ENCODE measurements around the gene DAAM1.

DAAM1 gene

GRCh38 chr14:59221568-59221967 lies 33.1 kb downstream of the DAAM1 start:
- no peaks in the 10 kb centered on the region for H3K9me3 ChIP-seq (ENCODE audit: control insufficient read depth, insufficient read depth, low read length)
- no peak overlapping the region; the same call in 1 of the 2 replicates for H3K4me3 ChIP-seq (ENCODE audit: low read depth, low read length)
- H3K9ac ChIP-seq (ENCODE audit: low read depth, low read length): no peak overlapping the region
- H3K27me3 ChIP-seq (ENCODE audit: control insufficient read depth, insufficient read depth, low read length): no peaks in the 10 kb centered on the region
- H3K27ac ChIP-seq (ENCODE audit: low read depth, low read length): no peak overlapping the region
- peaks cover 8% of the 10 kb centered on the region for H3K4me1 ChIP-seq (ENCODE audit: control insufficient read depth, insufficient read depth, low read length)
- H3K36me3 ChIP-seq (ENCODE audit: control insufficient read depth, insufficient read depth, low read length): no peaks in the 10 kb centered on the region

DNA sequence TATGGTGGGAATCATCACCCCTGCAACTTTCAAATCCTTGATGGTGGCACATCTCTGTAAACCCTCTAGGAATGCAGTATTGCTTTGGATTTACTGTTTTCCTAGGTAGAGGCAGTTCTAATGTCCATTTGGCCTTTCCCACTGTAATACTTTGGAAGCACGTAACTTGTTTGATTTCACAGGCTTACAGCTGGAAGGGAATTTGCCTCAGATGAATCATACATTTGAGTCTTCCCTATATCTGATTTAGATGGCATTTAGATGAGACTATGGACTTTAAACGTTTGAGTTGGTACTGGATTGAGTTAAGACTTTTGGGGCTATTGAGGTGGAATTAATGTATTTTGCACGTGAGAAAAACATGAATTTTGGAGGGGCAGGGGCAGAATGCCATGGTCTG lies 35.9 kb downstream of the DAAM1 start:
- Histone ChIP-seq H3K9me3 (ENCODE audit: control insufficient read depth, insufficient read depth, low read length) (no peaks in the 10 kb centered on the region), H3K4me3 (ENCODE audit: low read depth, low read length) (no peak overlapping the region), H3K36me3 (ENCODE audit: control insufficient read depth, insufficient read depth, low read length) (no peaks in the 10 kb centered on the region), H3K27me3 (ENCODE audit: control insufficient read depth, insufficient read depth, low read length) (no peaks in the 10 kb centered on the region), H3K27ac (ENCODE audit: low read depth, low read length) (no peak overlapping the region), H3K9ac (ENCODE audit: low read depth, low read length) (no peak overlapping the region), H3K4me1 (ENCODE audit: control insufficient read depth, insufficient read depth, low read length) (peaks cover 8% of the 10 kb centered on the region)

DNA sequence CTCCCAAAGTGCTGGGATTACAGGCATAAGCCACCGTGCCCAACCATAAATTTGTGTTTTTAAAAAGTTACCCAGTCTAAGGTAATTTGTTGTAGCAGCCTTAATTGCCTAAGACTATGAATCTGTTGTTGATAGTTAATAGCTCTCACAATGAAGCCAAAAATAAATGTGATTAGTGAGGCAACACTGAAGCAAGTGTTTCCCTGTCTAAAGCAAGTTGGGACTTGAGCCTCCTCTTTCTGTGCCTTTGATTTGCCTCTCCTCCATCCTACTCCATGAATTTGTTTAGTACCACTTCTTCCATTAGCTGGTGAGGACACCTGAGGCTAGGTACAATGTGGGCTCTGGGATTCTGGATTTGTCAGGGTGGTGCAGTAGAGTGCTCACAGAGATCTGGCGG lies 36.8 kb downstream of the DAAM1 start:
- Histone ChIP-seq H3K4me3 (ENCODE audit: low read depth, low read length) (no peak overlapping the region), H3K36me3 (ENCODE audit: control insufficient read depth, insufficient read depth, low read length) (no peaks in the 10 kb centered on the region), H3K9me3 (ENCODE audit: control insufficient read depth, insufficient read depth, low read length) (no peaks in the 10 kb centered on the region), H3K9ac (ENCODE audit: low read depth, low read length) (no peak overlapping the region), H3K27ac (ENCODE audit: low read depth, low read length) (no peak overlapping the region), H3K4me1 (ENCODE audit: control insufficient read depth, insufficient read depth, low read length) (peaks cover 8% of the 10 kb centered on the region), H3K27me3 (ENCODE audit: control insufficient read depth, insufficient read depth, low read length) (no peaks in the 10 kb centered on the region)

DNA sequence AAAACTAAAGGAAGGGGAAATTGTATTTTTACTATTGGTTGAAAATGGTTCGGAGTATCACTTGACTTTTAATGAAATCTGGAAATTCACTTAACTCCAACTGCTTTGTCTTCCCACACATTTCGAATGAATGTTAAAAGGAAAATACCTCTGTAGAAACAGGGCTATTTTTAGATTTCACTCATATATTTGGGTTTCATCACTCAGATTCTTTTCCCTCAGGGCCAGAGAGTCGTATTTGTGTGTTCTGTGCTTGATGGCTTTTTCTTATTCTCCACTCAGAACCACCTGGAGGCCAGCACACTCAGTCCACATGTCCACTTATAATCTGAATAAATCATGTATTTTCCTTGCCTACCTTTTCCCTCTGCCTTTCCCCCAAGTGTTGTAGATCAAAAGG lies 40.0 kb downstream of the DAAM1 start:
- Histone ChIP-seq H3K27me3 (ENCODE audit: control insufficient read depth, insufficient read depth, low read length) (no peaks in the 10 kb centered on the region), H3K9ac (ENCODE audit: low read depth, low read length) (no peak overlapping the region), H3K9me3 (ENCODE audit: control insufficient read depth, insufficient read depth, low read length) (no peaks in the 10 kb centered on the region), H3K27ac (ENCODE audit: low read depth, low read length) (no peak overlapping the region), H3K36me3 (ENCODE audit: control insufficient read depth, insufficient read depth, low read length) (no peaks in the 10 kb centered on the region), H3K4me1 (ENCODE audit: control insufficient read depth, insufficient read depth, low read length) (no peaks in the 10 kb centered on the region), H3K4me3 (ENCODE audit: low read depth, low read length) (no peak overlapping the region)

- H3K4me1 ChIP-seq (ENCODE audit: control insufficient read depth, insufficient read depth, low read length): no peaks in the 10 kb centered on the region
- H3K9ac ChIP-seq (ENCODE audit: low read depth, low read length): no peak overlapping the region
- no peaks in the 10 kb centered on the region for H3K9me3 ChIP-seq (ENCODE audit: control insufficient read depth, insufficient read depth, low read length)
- no peaks in the 10 kb centered on the region for H3K36me3 ChIP-seq (ENCODE audit: control insufficient read depth, insufficient read depth, low read length)
- H3K4me3 ChIP-seq (ENCODE audit: low read depth, low read length): no peak overlapping the region
- no peak overlapping the region for H3K27ac ChIP-seq (ENCODE audit: low read depth, low read length)
- H3K27me3 ChIP-seq (ENCODE audit: control insufficient read depth, insufficient read depth, low read length): no peaks in the 10 kb centered on the region
Observed at GRCh38 chr14:59229653-59230406, 41.4 kb downstream of the DAAM1 start.

DNA sequence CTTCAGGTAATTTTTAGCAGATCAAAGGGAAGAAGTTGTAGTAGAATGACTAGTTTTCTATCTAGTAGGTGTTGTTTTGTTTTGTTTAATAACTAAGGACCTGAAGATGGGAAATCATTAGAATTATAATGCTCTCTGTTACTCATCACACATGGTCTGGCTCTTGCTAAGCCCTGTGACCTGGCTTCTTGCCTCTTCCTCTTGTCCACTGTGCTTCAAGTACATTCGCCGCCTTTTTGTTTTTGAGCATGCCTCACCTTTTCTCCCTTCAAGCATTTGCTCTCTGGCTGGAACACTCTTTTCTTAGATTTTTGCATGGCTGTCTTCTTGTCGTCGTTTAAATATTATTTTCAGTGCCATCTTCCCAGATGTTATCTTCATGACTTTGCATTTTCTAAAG lies 47.7 kb downstream of the DAAM1 start:
- H3K9me3 ChIP-seq (ENCODE audit: control insufficient read depth, insufficient read depth, low read length): no peaks in the 10 kb centered on the region
- H3K4me3 ChIP-seq (ENCODE audit: low read depth, low read length): no peak overlapping the region
- no peak overlapping the region for H3K9ac ChIP-seq (ENCODE audit: low read depth, low read length)
- H3K4me1 ChIP-seq (ENCODE audit: control insufficient read depth, insufficient read depth, low read length): peaks cover 26% of the 10 kb centered on the region
- no peaks in the 10 kb centered on the region for H3K27me3 ChIP-seq (ENCODE audit: control insufficient read depth, insufficient read depth, low read length)
- no peaks in the 10 kb centered on the region for H3K36me3 ChIP-seq (ENCODE audit: control insufficient read depth, insufficient read depth, low read length)
- H3K27ac ChIP-seq (ENCODE audit: low read depth, low read length): no peak overlapping the region

DNA sequence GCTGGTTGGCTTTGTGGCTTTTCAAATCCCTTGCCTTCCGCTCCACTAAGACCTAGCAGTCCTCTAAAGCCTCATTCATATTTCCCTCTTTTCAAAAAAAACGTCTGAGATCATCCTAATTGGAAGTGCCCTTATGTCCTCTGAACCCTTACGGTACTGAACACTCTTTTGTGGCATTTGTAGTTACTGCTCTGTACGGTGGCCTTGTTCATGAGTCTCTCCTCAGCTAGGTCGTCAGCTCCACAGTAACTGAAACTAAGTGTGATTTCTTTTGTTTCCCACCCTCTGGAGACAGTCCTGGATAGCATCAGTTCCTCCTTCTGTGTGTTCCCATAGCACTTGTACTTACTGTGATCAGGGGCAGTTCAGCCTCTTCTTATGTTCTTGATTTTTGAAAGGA lies 49.7 kb downstream of the DAAM1 start:
- no peak overlapping the region for H3K27ac ChIP-seq (ENCODE audit: low read depth, low read length)

GRCh38 chr14:59239022-59239421 lies 50.6 kb downstream of the DAAM1 start:
- Histone ChIP-seq H3K4me3 (ENCODE audit: low read depth, low read length) (no peak overlapping the region), H3K27me3 (ENCODE audit: control insufficient read depth, insufficient read depth, low read length) (no peaks in the 10 kb centered on the region)

More for the DNA sequence above, 49.7 kb downstream of the DAAM1 start:
- H3K36me3 ChIP-seq (ENCODE audit: control insufficient read depth, insufficient read depth, low read length): no peaks in the 10 kb centered on the region
- no peaks in the 10 kb centered on the region for H3K9me3 ChIP-seq (ENCODE audit: control insufficient read depth, insufficient read depth, low read length)
- H3K27me3 ChIP-seq (ENCODE audit: control insufficient read depth, insufficient read depth, low read length): no peaks in the 10 kb centered on the region
- H3K9ac ChIP-seq (ENCODE audit: low read depth, low read length): no peak overlapping the region
- no peak overlapping the region for H3K4me3 ChIP-seq (ENCODE audit: low read depth, low read length)
- H3K4me1 ChIP-seq (ENCODE audit: control insufficient read depth, insufficient read depth, low read length): peaks cover 26% of the 10 kb centered on the region

GRCh38 chr14:59240356-59240755 lies 51.9 kb downstream of the DAAM1 start:
- H3K36me3 ChIP-seq (ENCODE audit: control insufficient read depth, insufficient read depth, low read length): no peaks in the 10 kb centered on the region
- H3K4me3 ChIP-seq (ENCODE audit: low read depth, low read length): no peak overlapping the region
- H3K27ac ChIP-seq (ENCODE audit: low read depth, low read length): no peak overlapping the region
- no peak overlapping the region for H3K9ac ChIP-seq (ENCODE audit: low read depth, low read length)
- peaks cover 26% of the 10 kb centered on the region for H3K4me1 ChIP-seq (ENCODE audit: control insufficient read depth, insufficient read depth, low read length)
- no peaks in the 10 kb centered on the region for H3K9me3 ChIP-seq (ENCODE audit: control insufficient read depth, insufficient read depth, low read length)
- H3K27me3 ChIP-seq (ENCODE audit: control insufficient read depth, insufficient read depth, low read length): no peaks in the 10 kb centered on the region

More at GRCh38 chr14:59239022-59239421, 50.6 kb downstream of the DAAM1 start:
- no peak overlapping the region for H3K27ac ChIP-seq (ENCODE audit: low read depth, low read length)
- no peaks in the 10 kb centered on the region for H3K9me3 ChIP-seq (ENCODE audit: control insufficient read depth, insufficient read depth, low read length)
- no peak overlapping the region for H3K9ac ChIP-seq (ENCODE audit: low read depth, low read length)
- no peaks in the 10 kb centered on the region for H3K36me3 ChIP-seq (ENCODE audit: control insufficient read depth, insufficient read depth, low read length)
- H3K4me1 ChIP-seq (ENCODE audit: control insufficient read depth, insufficient read depth, low read length): peaks cover 26% of the 10 kb centered on the region

GRCh38 chr14:59241121-59241520 lies 52.7 kb downstream of the DAAM1 start:
- no peaks in the 10 kb centered on the region for H3K9me3 ChIP-seq (ENCODE audit: control insufficient read depth, insufficient read depth, low read length)
- no peaks in the 10 kb centered on the region for H3K27me3 ChIP-seq (ENCODE audit: control insufficient read depth, insufficient read depth, low read length)
- H3K4me3 ChIP-seq (ENCODE audit: low read depth, low read length): no peak overlapping the region
- H3K36me3 ChIP-seq (ENCODE audit: control insufficient read depth, insufficient read depth, low read length): no peaks in the 10 kb centered on the region
- H3K27ac ChIP-seq (ENCODE audit: low read depth, low read length): no peak overlapping the region
- no peak overlapping the region for H3K9ac ChIP-seq (ENCODE audit: low read depth, low read length)
- H3K4me1 ChIP-seq (ENCODE audit: control insufficient read depth, insufficient read depth, low read length): peaks cover 23% of the 10 kb centered on the region

- no peak overlapping the region for H3K27ac ChIP-seq (ENCODE audit: low read depth, low read length)
- no peak overlapping the region for H3K4me3 ChIP-seq (ENCODE audit: low read depth, low read length)
Observed at GRCh38 chr14:59243174-59243573, 54.7 kb downstream of the DAAM1 start.

More at GRCh38 chr14:59243174-59243573, 54.7 kb downstream of the DAAM1 start:
- Histone ChIP-seq H3K9me3 (ENCODE audit: control insufficient read depth, insufficient read depth, low read length) (no peaks in the 10 kb centered on the region), H3K4me1 (ENCODE audit: control insufficient read depth, insufficient read depth, low read length) (peaks cover 11% of the 10 kb centered on the region; the same call in 1 of the 2 replicates), H3K9ac (ENCODE audit: low read depth, low read length) (no peak overlapping the region), H3K36me3 (ENCODE audit: control insufficient read depth, insufficient read depth, low read length) (no peaks in the 10 kb centered on the region), H3K27me3 (ENCODE audit: control insufficient read depth, insufficient read depth, low read length) (no peaks in the 10 kb centered on the region)
